Neutrophil (primary cell): Measurements from ENCODE around the gene NAA60.

Experiments
- H3K27ac ChIP-seq: fragments of 200-600 bp; sonication (generic); 2 replicates; pipeline ENCODE4 v1.5.1; 2016; ENCODE audit warnings: mild to moderate bottlenecking, moderate library complexity
- H3K27me3 ChIP-seq: fragments of 200-600 bp; sonication (generic); 2 replicates; pipeline ENCODE4 v1.6.0; 2016; ENCODE audit warnings: mild to moderate bottlenecking
- H3K36me3 ChIP-seq: fragments of 200-600 bp; sonication (generic); 2 replicates; pipeline ENCODE4 v1.5.1; 2017
- H3K4me1 ChIP-seq, 2 experiments: fragments of 200-600 bp in 1 of 2; sonication (generic) in 1 of 2; 1 replicate in 1 of 2; 2 replicates in 1 of 2; pipeline versions ENCODE4 v1.5.1 to v1.6.1; 2013 to 2016; ENCODE audit warnings: low read depth in 1 of 2, low read length in 1 of 2, mild to moderate bottlenecking in 1 of 2, moderate library complexity in 1 of 2; ENCODE audit not compliant: control insufficient read depth in 1 of 2, insufficient read depth in 1 of 2
- H3K4me3 ChIP-seq, 2 experiments: fragments of 200-600 bp in 1 of 2; sonication (generic) in 1 of 2; 1 replicate in 1 of 2; 2 replicates in 1 of 2; pipeline ENCODE4 v1.5.1; 2013 to 2016; ENCODE audit warnings: low read depth in 1 of 2, low read length in 1 of 2, mild to moderate bottlenecking in 1 of 2, moderate library complexity in 1 of 2
- H3K9me3 ChIP-seq: fragments of 200-600 bp; sonication (generic); 2 replicates; pipeline ENCODE4 v1.5.1; 2016
- TF ChIP-seq, protein P1 (sequence below): fragments of 200-600 bp; sonication (generic); IDR thresholded peaks from 2 replicates; pipeline ENCODE4 v1.5.1; 2016; ENCODE audit warnings: antibody characterized with exemption

NAA60 gene

DNA sequence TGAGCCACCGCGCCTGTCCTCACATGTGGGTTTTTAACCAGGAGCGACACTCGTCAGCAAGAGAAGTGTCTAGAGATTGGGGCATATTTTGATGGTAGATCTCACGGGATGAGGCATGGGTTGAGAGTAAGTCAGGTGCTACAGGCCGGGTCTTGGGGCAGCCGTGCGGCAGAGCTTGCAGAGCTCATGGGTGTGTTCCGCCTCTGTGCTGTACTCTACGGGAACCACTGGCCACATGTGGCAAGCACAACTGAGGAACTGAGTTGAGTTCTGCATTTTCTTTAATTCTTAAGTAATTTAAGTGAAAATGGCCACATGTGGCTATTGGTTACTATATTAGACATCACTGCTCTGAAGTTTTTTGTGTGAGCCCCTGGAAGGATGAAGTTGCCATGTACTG, 66.9 kb downstream of the NAA60 start:
- Histone ChIP-seq H3K27ac (no peak overlapping the region), H3K4me1 (no peaks in the 10 kb centered on the region), H3K9me3 (no peaks in the 10 kb centered on the region), H3K27me3 (no peaks in the 10 kb centered on the region), H3K4me3 (no peak overlapping the region), H3K36me3 (no peaks in the 10 kb centered on the region)
- TF ChIP-seq, protein P1, sequence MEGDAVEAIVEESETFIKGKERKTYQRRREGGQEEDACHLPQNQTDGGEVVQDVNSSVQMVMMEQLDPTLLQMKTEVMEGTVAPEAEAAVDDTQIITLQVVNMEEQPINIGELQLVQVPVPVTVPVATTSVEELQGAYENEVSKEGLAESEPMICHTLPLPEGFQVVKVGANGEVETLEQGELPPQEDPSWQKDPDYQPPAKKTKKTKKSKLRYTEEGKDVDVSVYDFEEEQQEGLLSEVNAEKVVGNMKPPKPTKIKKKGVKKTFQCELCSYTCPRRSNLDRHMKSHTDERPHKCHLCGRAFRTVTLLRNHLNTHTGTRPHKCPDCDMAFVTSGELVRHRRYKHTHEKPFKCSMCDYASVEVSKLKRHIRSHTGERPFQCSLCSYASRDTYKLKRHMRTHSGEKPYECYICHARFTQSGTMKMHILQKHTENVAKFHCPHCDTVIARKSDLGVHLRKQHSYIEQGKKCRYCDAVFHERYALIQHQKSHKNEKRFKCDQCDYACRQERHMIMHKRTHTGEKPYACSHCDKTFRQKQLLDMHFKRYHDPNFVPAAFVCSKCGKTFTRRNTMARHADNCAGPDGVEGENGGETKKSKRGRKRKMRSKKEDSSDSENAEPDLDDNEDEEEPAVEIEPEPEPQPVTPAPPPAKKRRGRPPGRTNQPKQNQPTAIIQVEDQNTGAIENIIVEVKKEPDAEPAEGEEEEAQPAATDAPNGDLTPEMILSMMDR, result no peak

DNA sequence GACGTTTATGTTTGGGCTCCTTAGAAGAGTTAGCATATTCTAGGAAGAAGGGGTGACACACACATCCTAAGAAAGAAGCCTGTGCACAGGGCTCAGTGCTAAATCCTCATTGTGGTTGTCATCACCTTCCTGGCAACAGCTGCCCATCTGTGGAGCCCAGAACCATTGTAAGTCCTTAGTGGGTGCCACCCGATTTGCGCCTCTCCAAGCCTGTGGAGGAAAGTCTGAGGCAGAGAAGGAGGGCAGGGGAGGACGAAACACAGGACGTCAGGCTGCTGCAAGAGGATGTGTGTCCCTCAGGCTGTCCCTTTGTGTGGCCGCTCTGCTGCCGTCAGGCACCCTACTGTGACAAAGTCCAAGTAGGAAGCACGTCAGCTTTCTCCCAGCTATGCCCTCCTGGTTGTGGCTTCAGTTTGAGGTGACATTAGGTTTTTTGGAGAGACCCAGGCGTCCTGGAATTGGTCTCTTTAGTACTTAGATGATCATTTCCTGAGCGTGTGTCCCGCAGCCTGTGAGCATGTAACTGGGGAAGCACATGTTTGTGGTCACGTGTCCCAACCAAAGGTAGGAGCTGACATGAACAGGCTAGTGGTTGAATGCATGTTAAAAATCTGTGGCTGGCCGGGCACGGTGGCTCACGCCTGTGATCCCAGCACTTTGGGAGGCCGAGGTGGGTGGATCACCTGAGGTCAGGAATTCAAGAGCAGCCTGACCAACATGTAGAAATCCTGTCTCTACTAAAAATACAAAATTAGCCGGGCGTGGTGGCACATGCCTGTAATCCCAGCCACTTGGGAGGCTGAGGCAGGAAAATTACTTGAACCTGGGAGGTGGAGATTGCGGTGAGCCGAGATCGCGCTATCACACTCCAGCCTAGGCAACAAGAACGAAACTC, 68.1 kb downstream of the NAA60 start:
- Histone ChIP-seq H3K4me1 (no peaks in the 10 kb centered on the region), H3K27me3 (no peaks in the 10 kb centered on the region), H3K36me3 (no peaks in the 10 kb centered on the region), H3K27ac (no peak overlapping the region), H3K4me3 (no peak overlapping the region), H3K9me3 (no peaks in the 10 kb centered on the region)
- TF ChIP-seq, protein P1, result no peak

DNA sequence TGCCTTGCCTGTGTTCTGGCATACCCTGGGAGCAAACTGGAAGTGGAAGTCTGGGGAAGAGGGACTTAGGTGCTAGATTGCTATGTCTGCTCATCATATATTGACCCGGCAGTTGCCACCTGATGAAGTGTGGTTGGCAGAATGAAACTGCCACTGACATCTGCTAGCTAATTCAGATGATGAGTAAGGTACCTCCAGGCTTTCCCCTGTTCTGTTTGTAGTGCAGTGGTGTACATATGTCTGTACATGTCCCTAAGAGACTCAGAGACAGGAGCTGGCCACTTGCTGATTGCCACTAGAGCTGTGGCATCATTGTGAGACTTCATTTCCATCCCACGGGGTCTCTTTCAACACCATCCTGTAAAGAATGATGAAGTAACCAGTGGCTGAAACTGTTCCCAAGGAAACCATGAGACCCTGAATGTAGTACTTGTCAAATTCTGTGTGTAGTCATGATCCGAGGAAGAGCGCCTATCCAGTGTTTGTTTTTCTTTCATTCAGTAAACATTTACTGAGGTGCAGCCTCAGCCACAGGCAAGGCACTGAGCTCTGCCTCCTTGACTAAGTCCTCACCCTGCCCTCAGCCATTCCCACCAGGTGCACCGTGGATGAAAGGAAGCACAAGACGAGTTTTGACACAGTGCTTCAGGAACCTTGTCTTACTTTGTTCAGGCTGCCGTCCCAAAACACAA, 70.6 kb downstream of the NAA60 start:
- H3K4me1 ChIP-seq, result no peaks in the 10 kb centered on the region
- H3K4me3 ChIP-seq, result no peak overlapping the region
- no peaks in the 10 kb centered on the region for H3K36me3 ChIP-seq
- no peak overlapping the region for H3K27ac ChIP-seq
- TF ChIP-seq, protein P1, result no peak
- no peaks in the 10 kb centered on the region for H3K9me3 ChIP-seq
- no peaks in the 10 kb centered on the region for H3K27me3 ChIP-seq

DNA sequence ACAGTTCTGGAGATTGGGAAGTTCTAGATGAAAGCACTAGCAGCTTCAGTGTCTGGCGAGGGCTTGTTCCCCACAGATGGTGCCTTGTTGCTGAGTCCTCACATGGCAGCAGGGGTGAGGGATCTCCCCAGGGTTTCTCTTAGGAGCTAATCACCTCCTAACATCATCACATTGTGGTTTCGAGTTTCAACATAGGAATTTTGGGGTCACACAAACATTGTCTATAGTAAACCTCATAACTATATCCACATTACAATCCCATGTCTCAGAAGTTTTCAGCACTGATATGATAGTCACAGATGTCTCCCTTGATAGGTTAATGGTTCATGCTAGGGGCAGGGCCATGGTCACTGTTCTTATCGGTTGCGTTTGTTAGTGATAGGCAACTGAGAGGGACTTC, 71.1 kb downstream of the NAA60 start:
- H3K36me3 ChIP-seq, result no peaks in the 10 kb centered on the region
- H3K9me3 ChIP-seq, result no peaks in the 10 kb centered on the region
- H3K27me3 ChIP-seq, result no peaks in the 10 kb centered on the region
- H3K27ac ChIP-seq, result no peak overlapping the region
- no peak overlapping the region for H3K4me3 ChIP-seq
- H3K4me1 ChIP-seq, result no peaks in the 10 kb centered on the region
- TF ChIP-seq, protein P1, result no peak

DNA sequence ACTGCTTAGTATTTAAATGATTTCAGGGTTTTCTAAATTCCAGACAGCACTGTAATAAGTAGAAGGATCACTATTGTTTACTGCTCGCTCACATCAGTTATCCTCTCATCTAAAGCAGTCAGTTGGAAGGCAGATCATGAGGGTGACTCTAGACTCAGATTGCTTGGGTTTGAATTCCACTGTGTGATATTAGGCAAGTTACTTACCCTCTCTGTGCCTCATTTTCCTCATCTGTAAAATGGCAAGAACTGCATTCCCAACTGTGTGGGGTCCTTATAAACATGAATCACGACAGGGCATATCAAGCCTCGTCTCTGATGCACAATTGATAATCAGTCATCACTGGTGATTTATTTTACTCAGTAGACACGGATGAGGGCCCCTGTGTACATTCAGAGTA, 72.4 kb downstream of the NAA60 start:
- TF ChIP-seq, protein P1, result no peak
- Histone ChIP-seq H3K9me3 (no peaks in the 10 kb centered on the region), H3K27ac (no peak overlapping the region), H3K27me3 (no peaks in the 10 kb centered on the region), H3K4me1 (no peaks in the 10 kb centered on the region), H3K4me3 (no peak overlapping the region), H3K36me3 (no peaks in the 10 kb centered on the region)
